ENCODE results near the gene PLA2G12B.

The PLA2G12B gene

GRCh38 chr10:72888151-72888638 lies 66.4 kb downstream of the PLA2G12B start:
- DNase-seq = no peak

- no peak for DNase-seq
Observed at GRCh38 chr10:72887043-72887442, 67.6 kb downstream of the PLA2G12B start.

- DNase-seq = no peak
Observed at GRCh38 chr10:72886621-72887020, 68.0 kb downstream of the PLA2G12B start.

- no peak for DNase-seq
Observed at GRCh38 chr10:72885953-72886352, 68.7 kb downstream of the PLA2G12B start.

Measured in NCI-H226 (cell line).